Measurements from ENCODE around the gene LRG1. TPM values are rescaled to one million over a fixed set of nuclear protein-coding genes. Genes with fewer than 3 reads are reported as not detected.

LRG1 gene
- total and polyA plus RNA-seq, 2 of the 13 experiments (the other 11 are each of a cell fraction or from before 2014, with no cell fraction given), result 12.0 to 39.3 TPM

DNA sequence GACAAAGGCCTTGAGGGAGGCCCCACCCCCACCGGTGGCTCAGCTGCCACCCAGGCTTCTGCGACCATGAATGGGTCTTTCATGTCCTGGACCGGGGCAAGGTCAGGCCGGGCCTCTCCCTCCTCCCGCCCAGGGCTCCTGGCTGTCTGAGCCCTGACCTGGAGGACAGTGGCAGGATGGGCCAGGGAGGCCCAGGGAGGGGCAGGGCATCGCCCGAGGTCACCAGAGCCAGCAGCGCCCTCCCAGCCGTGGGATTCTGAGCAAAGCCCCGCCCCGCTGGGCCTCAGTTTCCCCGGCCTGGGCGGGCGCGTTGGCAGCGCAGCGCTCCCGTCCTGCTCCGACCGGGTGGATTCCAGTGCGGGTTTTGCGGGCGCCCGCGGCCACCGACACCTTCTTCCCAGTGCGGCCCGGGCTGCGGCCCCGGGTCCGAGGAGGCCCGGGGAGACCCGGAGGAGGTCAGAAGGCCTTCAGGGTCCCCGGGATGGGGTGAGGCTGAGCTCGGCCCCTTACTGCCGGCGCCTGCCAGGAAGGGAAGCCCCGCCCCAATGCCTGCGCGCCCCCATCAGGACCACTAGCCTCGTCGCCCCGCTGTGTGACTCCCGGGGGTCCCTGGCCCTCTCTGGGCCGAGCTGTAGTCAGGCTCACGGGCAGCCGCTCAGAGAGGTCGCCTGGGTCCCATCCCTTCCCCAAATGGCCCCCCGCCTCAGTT is 44.3 kb upstream of the LRG1 start (continued):
- TF ChIP-seq, protein P1, sequence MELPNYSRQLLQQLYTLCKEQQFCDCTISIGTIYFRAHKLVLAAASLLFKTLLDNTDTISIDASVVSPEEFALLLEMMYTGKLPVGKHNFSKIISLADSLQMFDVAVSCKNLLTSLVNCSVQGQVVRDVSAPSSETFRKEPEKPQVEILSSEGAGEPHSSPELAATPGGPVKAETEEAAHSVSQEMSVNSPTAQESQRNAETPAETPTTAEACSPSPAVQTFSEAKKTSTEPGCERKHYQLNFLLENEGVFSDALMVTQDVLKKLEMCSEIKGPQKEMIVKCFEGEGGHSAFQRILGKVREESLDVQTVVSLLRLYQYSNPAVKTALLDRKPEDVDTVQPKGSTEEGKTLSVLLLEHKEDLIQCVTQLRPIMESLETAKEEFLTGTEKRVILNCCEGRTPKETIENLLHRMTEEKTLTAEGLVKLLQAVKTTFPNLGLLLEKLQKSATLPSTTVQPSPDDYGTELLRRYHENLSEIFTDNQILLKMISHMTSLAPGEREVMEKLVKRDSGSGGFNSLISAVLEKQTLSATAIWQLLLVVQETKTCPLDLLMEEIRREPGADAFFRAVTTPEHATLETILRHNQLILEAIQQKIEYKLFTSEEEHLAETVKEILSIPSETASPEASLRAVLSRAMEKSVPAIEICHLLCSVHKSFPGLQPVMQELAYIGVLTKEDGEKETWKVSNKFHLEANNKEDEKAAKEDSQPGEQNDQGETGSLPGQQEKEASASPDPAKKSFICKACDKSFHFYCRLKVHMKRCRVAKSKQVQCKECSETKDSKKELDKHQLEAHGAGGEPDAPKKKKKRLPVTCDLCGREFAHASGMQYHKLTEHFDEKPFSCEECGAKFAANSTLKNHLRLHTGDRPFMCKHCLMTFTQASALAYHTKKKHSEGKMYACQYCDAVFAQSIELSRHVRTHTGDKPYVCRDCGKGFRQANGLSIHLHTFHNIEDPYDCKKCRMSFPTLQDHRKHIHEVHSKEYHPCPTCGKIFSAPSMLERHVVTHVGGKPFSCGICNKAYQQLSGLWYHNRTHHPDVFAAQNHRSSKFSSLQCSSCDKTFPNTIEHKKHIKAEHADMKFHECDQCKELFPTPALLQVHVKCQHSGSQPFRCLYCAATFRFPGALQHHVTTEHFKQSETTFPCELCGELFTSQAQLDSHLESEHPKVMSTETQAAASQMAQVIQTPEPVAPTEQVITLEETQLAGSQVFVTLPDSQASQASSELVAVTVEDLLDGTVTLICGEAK (IDR thresholded peaks at IDR 0.05), result no peak
- TF ChIP-seq, protein P1 (CRISPR knock-in tag; IDR thresholded peaks at IDR 0.05), result peak; percentile 28; the same call in 1 of the 2 replicates
- TF ChIP-seq NR2F6 (IDR thresholded peaks at IDR 0.05) (peak; percentile 92), NR2F6 (CRISPR knock-in tag; IDR thresholded peaks at IDR 0.05) (peak; percentile 99), YEATS2 (CRISPR knock-in tag; IDR thresholded peaks at IDR 0.05; ENCODE audit: borderline replicate concordance) (no peak), ZNF496 (CRISPR knock-in tag; IDR thresholded peaks at IDR 0.05; ENCODE audit: insufficient replicate concordance) (no peak), ZNF557 (CRISPR knock-in tag; IDR thresholded peaks at IDR 0.05) (0 out of 2 replicates have a peak, but pooled peaks have one; percentile 36), ZNF33B (CRISPR knock-in tag; IDR thresholded peaks at IDR 0.05) (no peak), ZMYM2 (CRISPR knock-in tag; IDR thresholded peaks at IDR 0.05) (no peak), ZNF33A (CRISPR knock-in tag; IDR thresholded peaks at IDR 0.05; ENCODE audit: borderline replicate concordance) (no peak), ZNF660 (CRISPR knock-in tag; IDR thresholded peaks at IDR 0.05; ENCODE audit: borderline replicate concordance, low read depth) (no peak), ZNF44 (CRISPR knock-in tag; IDR thresholded peaks at IDR 0.05) (no peak), SUZ12 (IDR thresholded peaks at IDR 0.05; ENCODE audit: low read depth, low read length) (no peak), ZKSCAN5 (CRISPR knock-in tag; IDR thresholded peaks at IDR 0.05) (no peak; the same call in 1 of the 2 replicates)
- TF ChIP-seq, protein P2, sequence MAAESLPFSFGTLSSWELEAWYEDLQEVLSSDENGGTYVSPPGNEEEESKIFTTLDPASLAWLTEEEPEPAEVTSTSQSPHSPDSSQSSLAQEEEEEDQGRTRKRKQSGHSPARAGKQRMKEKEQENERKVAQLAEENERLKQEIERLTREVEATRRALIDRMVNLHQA (CRISPR knock-in tag; IDR thresholded peaks at IDR 0.05), result no peak
- TF ChIP-seq, protein P3, sequence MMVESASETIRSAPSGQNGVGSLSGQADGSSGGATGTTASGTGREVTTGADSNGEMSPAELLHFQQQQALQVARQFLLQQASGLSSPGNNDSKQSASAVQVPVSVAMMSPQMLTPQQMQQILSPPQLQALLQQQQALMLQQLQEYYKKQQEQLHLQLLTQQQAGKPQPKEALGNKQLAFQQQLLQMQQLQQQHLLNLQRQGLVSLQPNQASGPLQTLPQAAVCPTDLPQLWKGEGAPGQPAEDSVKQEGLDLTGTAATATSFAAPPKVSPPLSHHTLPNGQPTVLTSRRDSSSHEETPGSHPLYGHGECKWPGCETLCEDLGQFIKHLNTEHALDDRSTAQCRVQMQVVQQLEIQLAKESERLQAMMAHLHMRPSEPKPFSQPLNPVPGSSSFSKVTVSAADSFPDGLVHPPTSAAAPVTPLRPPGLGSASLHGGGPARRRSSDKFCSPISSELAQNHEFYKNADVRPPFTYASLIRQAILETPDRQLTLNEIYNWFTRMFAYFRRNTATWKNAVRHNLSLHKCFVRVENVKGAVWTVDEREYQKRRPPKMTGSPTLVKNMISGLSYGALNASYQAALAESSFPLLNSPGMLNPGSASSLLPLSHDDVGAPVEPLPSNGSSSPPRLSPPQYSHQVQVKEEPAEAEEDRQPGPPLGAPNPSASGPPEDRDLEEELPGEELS (CRISPR knock-in tag; IDR thresholded peaks at IDR 0.05), result peak; percentile 86
- TF ChIP-seq, protein P4, sequence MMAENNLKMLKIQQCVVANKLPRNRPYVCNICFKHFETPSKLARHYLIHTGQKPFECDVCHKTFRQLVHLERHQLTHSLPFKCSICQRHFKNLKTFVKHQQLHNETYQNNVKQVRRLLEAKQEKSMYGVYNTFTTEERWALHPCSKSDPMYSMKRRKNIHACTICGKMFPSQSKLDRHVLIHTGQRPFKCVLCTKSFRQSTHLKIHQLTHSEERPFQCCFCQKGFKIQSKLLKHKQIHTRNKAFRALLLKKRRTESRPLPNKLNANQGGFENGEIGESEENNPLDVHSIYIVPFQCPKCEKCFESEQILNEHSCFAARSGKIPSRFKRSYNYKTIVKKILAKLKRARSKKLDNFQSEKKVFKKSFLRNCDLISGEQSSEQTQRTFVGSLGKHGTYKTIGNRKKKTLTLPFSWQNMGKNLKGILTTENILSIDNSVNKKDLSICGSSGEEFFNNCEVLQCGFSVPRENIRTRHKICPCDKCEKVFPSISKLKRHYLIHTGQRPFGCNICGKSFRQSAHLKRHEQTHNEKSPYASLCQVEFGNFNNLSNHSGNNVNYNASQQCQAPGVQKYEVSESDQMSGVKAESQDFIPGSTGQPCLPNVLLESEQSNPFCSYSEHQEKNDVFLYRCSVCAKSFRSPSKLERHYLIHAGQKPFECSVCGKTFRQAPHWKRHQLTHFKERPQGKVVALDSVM (CRISPR knock-in tag; IDR thresholded peaks at IDR 0.05), result peak; percentile 91
